BJ (cell line): Measurements from ENCODE around the gene EVC. TPM values are rescaled to one million over a fixed set of nuclear protein-coding genes. Genes with fewer than 3 reads are reported as not detected.
A peak's percentile ranks its signal among the peaks of the same experiment; 100 is the strongest.

ENCODE experiments used
- CTCF ChIA-PET: fragments of 350-600 bp; formaldehyde crosslinking; extraction: SDS; loops from one replicate; lab custom pipeline; 2021; ENCODE audit warnings: antibody characterized with exemption, inconsistent platforms; lab: Yijun Ruan, JAX
- POLR2A ChIA-PET: fragments of 300-600 bp; sonication (Branson Sonifier 250); formaldehyde crosslinking; extraction: SDS; loops from one replicate; lab custom pipeline; 2021; ENCODE audit warnings: antibody characterized with exemption; lab: Charles Lee
- DNase-seq: peaks from one replicate; pipeline ENCODE4 v3.0.0-alpha.2; 2011; ENCODE audit warnings: low read depth
- H3K27me3 ChIP-seq: 2 replicates; pipeline ENCODE4 v1.6.0; 2011; ENCODE audit warnings: low read length; ENCODE audit not compliant: control insufficient read depth, insufficient read depth
- H3K36me3 ChIP-seq: 2 replicates; pipeline ENCODE4 v1.5.1; 2011; ENCODE audit warnings: low read length; ENCODE audit not compliant: control insufficient read depth, insufficient read depth
- H3K4me3 ChIP-seq: 2 replicates; pipeline ENCODE4 v1.5.1; 2011; ENCODE audit warnings: low read depth, mild to moderate bottlenecking, control low read depth, low read length
- polyA plus RNA-seq: library from polyadenylated mRNA; depleted of rRNA; stranded (reverse); fragments of >200 nt; gene quantifications from 2 replicates; pipeline ENCODE4 v1.2.3, GENCODE V29; 2011
- TF ChIP-seq, protein P1 (sequence below): IDR thresholded peaks from 2 replicates; pipeline ENCODE4 v1.5.1; 2011; ENCODE audit warnings: low read depth, mild to moderate bottlenecking, control low read depth, inconsistent platforms, low read length, moderate library complexity; ENCODE audit not compliant: insufficient read depth

The EVC gene
- polyA plus RNA-seq, 1 experiment, result 12.8 TPM

DNA sequence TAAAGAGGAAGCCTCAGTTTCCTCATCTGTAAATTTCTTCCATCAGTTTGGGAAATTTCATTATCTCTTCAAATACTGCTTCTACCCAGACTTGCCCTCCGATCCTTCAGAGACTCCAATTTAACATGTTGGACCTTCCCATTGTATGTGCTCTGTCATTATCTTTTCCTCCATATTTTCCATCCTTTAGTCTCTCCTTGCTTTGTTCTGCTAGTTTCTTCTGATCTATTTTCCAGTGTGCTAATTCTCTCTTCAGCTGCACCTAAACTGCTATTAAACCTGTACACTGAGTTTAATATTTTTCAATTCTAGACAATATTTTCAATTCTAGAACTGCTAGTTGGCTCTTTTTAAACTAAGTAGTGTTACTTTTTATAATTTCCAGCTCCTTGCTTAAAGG lies 65.5 kb downstream of the EVC start:
- CTCF ChIA-PET, result no interaction called here
- Histone ChIP-seq H3K27me3 (no peaks in the 10 kb centered on the region), H3K36me3 (no peaks in the 10 kb centered on the region; the same call in 1 of the 2 replicates), H3K4me3 (no peak overlapping the region)
- DNase-seq, result no peak
- TF ChIP-seq, protein P1, sequence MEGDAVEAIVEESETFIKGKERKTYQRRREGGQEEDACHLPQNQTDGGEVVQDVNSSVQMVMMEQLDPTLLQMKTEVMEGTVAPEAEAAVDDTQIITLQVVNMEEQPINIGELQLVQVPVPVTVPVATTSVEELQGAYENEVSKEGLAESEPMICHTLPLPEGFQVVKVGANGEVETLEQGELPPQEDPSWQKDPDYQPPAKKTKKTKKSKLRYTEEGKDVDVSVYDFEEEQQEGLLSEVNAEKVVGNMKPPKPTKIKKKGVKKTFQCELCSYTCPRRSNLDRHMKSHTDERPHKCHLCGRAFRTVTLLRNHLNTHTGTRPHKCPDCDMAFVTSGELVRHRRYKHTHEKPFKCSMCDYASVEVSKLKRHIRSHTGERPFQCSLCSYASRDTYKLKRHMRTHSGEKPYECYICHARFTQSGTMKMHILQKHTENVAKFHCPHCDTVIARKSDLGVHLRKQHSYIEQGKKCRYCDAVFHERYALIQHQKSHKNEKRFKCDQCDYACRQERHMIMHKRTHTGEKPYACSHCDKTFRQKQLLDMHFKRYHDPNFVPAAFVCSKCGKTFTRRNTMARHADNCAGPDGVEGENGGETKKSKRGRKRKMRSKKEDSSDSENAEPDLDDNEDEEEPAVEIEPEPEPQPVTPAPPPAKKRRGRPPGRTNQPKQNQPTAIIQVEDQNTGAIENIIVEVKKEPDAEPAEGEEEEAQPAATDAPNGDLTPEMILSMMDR, result no peak
- POLR2A ChIA-PET, result no interaction called here

DNA sequence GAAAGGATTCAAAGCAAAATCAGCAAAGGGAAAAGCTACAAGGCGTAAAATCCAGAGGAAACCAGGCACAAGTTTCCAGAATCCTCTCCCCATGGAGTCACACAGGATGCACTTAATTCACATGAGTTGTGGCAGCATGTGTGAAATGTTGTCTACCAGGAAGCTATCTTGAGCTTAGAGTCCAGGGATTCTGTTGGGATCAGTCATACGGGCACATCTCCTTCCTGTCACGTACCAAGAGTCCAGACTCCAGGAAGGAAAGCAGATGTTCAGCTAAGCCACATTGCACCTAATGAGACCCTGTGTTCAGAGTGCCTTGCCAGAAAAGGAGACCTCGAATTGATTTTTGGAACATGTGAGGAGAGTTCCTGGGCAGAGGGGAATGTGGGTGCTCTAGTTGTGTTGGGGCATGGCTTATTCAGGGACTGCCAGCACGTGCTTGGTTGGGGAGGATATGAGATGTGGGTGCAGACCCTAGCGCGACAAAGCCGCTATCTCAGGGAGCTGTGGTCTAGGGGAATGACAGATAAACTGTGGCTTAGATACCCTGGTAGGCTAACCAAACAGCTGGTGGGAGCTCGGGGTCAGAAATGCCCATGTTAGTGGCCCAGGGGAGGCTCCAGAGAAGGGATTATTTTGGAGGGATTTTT lies 70.0 kb downstream of the EVC start:
- H3K27me3 ChIP-seq, result no peaks in the 10 kb centered on the region
- H3K4me3 ChIP-seq, result no peak overlapping the region
- TF ChIP-seq, protein P1, result no peak
- ChIA-PET CTCF (interaction anchor here (1.1 to 1.2 kb wide), 2 partner anchors 10 to 71 kb away, joined by 5 to 6 read pairs; no protein-coding TSS in a partner anchor), POLR2A (interaction anchor here (0.6 kb wide), 1 partner anchor 740 kb away, joined by 3 read pairs; no protein-coding TSS in a partner anchor)
- peaks cover 5% of the 10 kb centered on the region; the same call in 1 of the 2 replicates for H3K36me3 ChIP-seq
- DNase-seq, result peak; percentile 84

DNA sequence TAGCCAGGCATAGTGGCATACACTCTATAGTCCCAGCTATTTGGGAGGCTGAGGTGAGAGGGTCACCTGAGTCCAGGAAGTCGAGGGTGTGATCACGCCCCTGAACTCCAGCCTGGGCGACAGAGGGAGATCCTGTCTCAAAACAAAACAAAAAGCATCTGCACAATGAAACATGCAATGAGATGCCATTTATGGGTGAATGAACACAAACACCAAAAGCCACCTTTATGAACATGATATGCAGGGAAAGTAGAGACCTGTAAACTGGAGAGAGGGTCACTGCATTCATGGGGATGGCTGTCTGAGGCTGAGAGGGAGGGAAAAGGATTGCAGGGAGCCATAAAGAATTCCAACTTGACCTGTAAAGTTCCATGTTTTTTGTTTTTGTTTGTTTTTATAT lies 70.7 kb downstream of the EVC start:
- Histone ChIP-seq H3K27me3 (no peaks in the 10 kb centered on the region), H3K36me3 (peaks cover 5% of the 10 kb centered on the region; the same call in 1 of the 2 replicates), H3K4me3 (no peak overlapping the region)
- POLR2A ChIA-PET, result no interaction called here
- DNase-seq, result no peak
- CTCF ChIA-PET, result interaction anchor here (1.1 to 1.2 kb wide), 2 partner anchors 9 to 72 kb away, joined by 5 to 6 read pairs; no protein-coding TSS in a partner anchor
- TF ChIP-seq, protein P1, result no peak

DNA sequence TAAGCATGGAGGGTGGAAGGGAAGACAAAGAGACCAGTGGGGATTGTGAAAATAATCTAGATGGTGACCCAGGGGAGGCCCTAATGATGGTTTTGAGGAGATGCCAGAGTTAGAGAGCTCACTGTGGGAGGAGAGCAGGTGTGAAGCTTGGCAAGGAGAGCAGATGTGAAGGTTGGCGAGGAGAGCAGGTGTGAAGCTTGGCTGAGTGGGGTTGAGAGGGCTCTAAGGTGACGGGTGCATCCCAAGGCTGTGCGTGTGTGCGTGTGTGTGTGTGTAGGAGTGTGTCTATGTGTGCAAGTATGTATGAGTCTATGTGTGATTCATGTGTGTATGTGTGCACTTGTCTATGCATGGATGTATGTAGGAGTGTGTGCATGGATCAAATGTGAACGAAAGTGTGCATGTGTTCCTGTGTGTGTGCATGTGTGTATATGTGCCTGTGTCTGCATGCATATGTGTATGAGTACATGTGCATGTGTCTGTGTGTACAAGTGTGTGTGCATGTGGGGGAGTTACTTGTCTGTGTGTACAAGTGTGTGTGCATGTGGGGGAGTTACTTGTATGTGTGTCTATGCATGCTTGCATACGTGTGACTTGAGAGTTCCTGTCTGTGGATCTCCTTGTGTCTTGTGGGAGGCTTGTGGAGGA lies 72.0 kb downstream of the EVC start:
- ChIA-PET POLR2A (interaction anchor here (0.6 kb wide), 1 partner anchor 374 kb away, joined by 3 read pairs; no protein-coding TSS in a partner anchor), CTCF (interaction anchor here (0.5 to 0.9 kb wide), 2 partner anchors 68 to 75 kb away, joined by 3 read pairs; partner anchors contain the start of gene EVC2)
- H3K36me3 ChIP-seq, result peaks cover 9% of the 10 kb centered on the region
- TF ChIP-seq, protein P1, result no peak
- no peak overlapping the region for H3K4me3 ChIP-seq
- H3K27me3 ChIP-seq, result no peaks in the 10 kb centered on the region
- DNase-seq, result no peak

DNA sequence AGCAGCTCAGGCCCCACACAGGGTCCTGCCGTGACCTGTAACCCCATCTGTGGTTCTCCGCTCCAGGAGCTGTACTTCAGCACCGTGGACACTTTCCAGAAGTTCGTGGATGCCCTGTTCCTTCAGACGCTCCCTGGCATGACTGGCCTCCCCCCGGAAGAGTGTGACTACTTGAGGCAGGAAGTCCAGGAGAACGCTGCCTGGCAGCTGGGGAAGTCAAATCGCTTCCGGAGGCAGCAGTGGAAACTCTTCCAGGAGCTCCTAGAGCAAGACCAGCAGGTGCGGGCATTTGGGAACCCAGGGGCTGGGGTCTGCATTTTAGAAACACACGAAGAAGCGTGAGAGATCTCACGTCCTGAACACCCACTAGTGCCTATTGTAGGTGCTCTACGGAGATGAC lies 72.5 kb downstream of the EVC start:
- TF ChIP-seq, protein P1, result no peak
- Histone ChIP-seq H3K27me3 (no peaks in the 10 kb centered on the region), H3K4me3 (no peak overlapping the region), H3K36me3 (peaks cover 13% of the 10 kb centered on the region)
- no peak for DNase-seq
- CTCF ChIA-PET, result interaction anchor here (0.9 kb wide), 1 partner anchor 75 kb away, joined by 3 read pairs; the partner anchor contains the start of gene EVC2
- POLR2A ChIA-PET, result interaction anchor here (0.6 to 0.7 kb wide), 2 partner anchors 104 to 374 kb away, joined by 3 read pairs; no protein-coding TSS in a partner anchor
